Ovary (tissue), 9 donors: Measurements from ENCODE around the gene CFAP299. TPM values are rescaled to one million over a fixed set of nuclear protein-coding genes. Genes with fewer than 3 reads are reported as not detected.
"Not testable (repeated sequence)": the region's sequence is repeated elsewhere in the genome, so short reads cannot be mapped to it uniquely, and the experiment has no call there.

Experiments
- DNase-seq, 5 donors: peaks; one replicate each; pipeline ENCODE4 v3.0.0-alpha.2; 2019 to 2020
- H3K27ac ChIP-seq, 2 donors: fragments of 200-600 bp; one replicate each; pipeline versions ENCODE4 v1.5.1 to v1.8.0; 2019 to 2022
- H3K27me3 ChIP-seq: fragments of 200-600 bp; one replicate; pipeline ENCODE4 v1.8.0; 2022
- H3K36me3 ChIP-seq: fragments of 200-600 bp; sonication (generic); one replicate; pipeline ENCODE4 v1.5.1; 2019
- H3K4me1 ChIP-seq: one replicate; pipeline ENCODE4 v1.8.1; 2013; ENCODE audit warnings: mild to moderate bottlenecking, moderate library complexity; ENCODE audit not compliant: insufficient read depth
- H3K4me3 ChIP-seq: fragments of 200-600 bp; sonication (generic); one replicate; pipeline ENCODE4 v1.5.1; 2017
- H3K9me3 ChIP-seq, 2 donors: fragments of 200-600 bp in 1 of 2; sonication (generic) in 1 of 2; one replicate each; pipeline versions ENCODE4 v1.5.1 to v1.8.1; 2013 to 2019; ENCODE audit warnings: mild to moderate bottlenecking in 1 of 2, moderate library complexity in 1 of 2
- CTCF ChIP-seq, 3 donors: fragments of 450-650 bp in 2 of 3; fragments of 200-600 bp in 1 of 3; IDR thresholded peaks; one replicate each; pipeline versions ENCODE4 v1.5.1 to v1.8.0; 2016 to 2022; ENCODE audit warnings: antibody characterized with exemption in 3 of 3, mild to moderate bottlenecking in 1 of 3
- EP300 ChIP-seq: sonication (generic); formaldehyde crosslinking; IDR thresholded peaks from one replicate; pipeline ENCODE4 v1.6.1; 2017; ENCODE audit warnings: antibody characterized with exemption
- POLR2A ChIP-seq: fragments of 450-650 bp; IDR thresholded peaks from one replicate; pipeline ENCODE4 v1.6.1; 2017; ENCODE audit warnings: antibody characterized with exemption, mild to moderate bottlenecking, moderate library complexity
- WGBS, 3 donors: extraction: QIAGEN DNeasy Blood & Tissue Kit in 1 of 3; methylation state at CpG; one replicate each; pipeline versions ENCODE4 v1.1.5 to v1.1.7; 2013 to 2017; 5-methylcytosine and 5-hydroxymethylcytosine counted together
- intact Hi-C, 4 donors: fragments of 100-400 bp; cut with DNase I; formaldehyde crosslinking; loops; one replicate each; pipeline versions ENCODE4 v1.11.0 to v1.15.1; 2022 to 2023
- polyA plus RNA-seq, 2 donors: library from polyadenylated mRNA; stranded (reverse); fragments of 200-250 nt in 1 of 2; fragments of 350-450 nt in 1 of 2; fragmentation: Illumina TruSeq in 1 of 2; extraction: RNeasy Lipid Tissue Mini Kit (QIAGEN cat#74804) in 1 of 2; gene quantifications; one replicate each; pipeline ENCODE4 v1.2.3, GENCODE V29; 2013 to 2014
- total RNA-seq, 7 donors: library from RNA; depleted of rRNA in 2 of 7; stranded (reverse); fragments of >200 nt in 2 of 7; fragmentation: NEBNext Ultra II Directional in 3 of 7; extraction: Animal tissue kit (Norgen Biotek cat#: 25700) in 3 of 7; gene quantifications; one replicate each; pipeline versions ENCODE4 v1.1.0 to v1.2.4, GENCODE V29; 2016 to 2023
- donor health status: DM: no; HTN: no; CAD: no; lungs with moderate emphysema.
- donor health status: DM: no; HTN: no; CAD: no.
- donor health status: Bipolar disorder and iron deficiency.
- donor health status: DM: yes; HTN: yes; CAD: no.
- donor health status: DM: no; HTN: no; CAD: no.
- donor health status: DM: yes; HTN: yes; CAD: no.

Gene CFAP299
- total and polyA plus RNA-seq, 9 donors = 0.32 to 17.0 (median 0.97) TPM; not detected in 2

GRCh38 chr4:80726471-80726870 is 390.9 kb downstream of the CFAP299 start:
- no peak for DNase-seq
- H3K9me3 ChIP-seq = no peaks in the 10 kb centered on the region
- 34 to 50% (median 41%) methylated on average over 1 of the region's 1 CpG for WGBS, 3 donors
- no peaks in the 10 kb centered on the region for H3K4me1 ChIP-seq
- TF ChIP-seq EP300 = no peak
- no peak for TF ChIP-seq CTCF (IDR thresholded peaks at IDR 0.05)
- TF ChIP-seq POLR2A = no peak
- H3K27me3 ChIP-seq = no peaks in the 10 kb centered on the region
- intact Hi-C loops = no loop called here
- no peaks in the 10 kb centered on the region for H3K36me3 ChIP-seq
- no peak overlapping the region for H3K27ac ChIP-seq
- H3K4me3 ChIP-seq = no peak overlapping the region

GRCh38 chr4:80730158-80730557 is 394.6 kb downstream of the CFAP299 start:
- TF ChIP-seq CTCF (IDR thresholded peaks at IDR 0.05) (no peak), EP300 (no peak), POLR2A (no peak)
- Histone ChIP-seq H3K27me3 (no peaks in the 10 kb centered on the region), H3K27ac (no peak overlapping the region), H3K4me1 (no peaks in the 10 kb centered on the region), H3K36me3 (no peaks in the 10 kb centered on the region), H3K9me3 (no peaks in the 10 kb centered on the region), H3K4me3 (no peak overlapping the region)
- 100% methylated on average over 1 of the region's 1 CpG for WGBS, 3 donors
- intact Hi-C loops = no loop called here
- DNase-seq = no peak

- H3K27ac ChIP-seq = no peak overlapping the region
- no peaks in the 10 kb centered on the region for H3K27me3 ChIP-seq
- TF ChIP-seq POLR2A (no peak), EP300 (no peak), CTCF (IDR thresholded peaks at IDR 0.05) (no peak)
- no peaks in the 10 kb centered on the region for H3K36me3 ChIP-seq
- no peaks in the 10 kb centered on the region for H3K4me1 ChIP-seq
- no peaks in the 10 kb centered on the region for H3K9me3 ChIP-seq
- WGBS, 3 donors = 70 to 79% (median 78%) methylated on average over 1 of the region's 1 CpG
- no peak for DNase-seq
- intact Hi-C loops = no loop called here
- H3K4me3 ChIP-seq = no peak overlapping the region
Observed at GRCh38 chr4:80731436-80731835, 395.9 kb downstream of the CFAP299 start.

- TF ChIP-seq EP300 (no peak), CTCF (IDR thresholded peaks at IDR 0.05) (no peak)
- Histone ChIP-seq H3K4me1 (no peaks in the 10 kb centered on the region), H3K36me3 (no peaks in the 10 kb centered on the region), H3K27ac (no peak overlapping the region), H3K4me3 (no peak overlapping the region), H3K27me3 (no peaks in the 10 kb centered on the region), H3K9me3 (no peaks in the 10 kb centered on the region)
- intact Hi-C loops = no loop called here
- no peak for DNase-seq
- WGBS, 3 donors = 33 to 43% (median 38%) methylated on average over 1 of the region's 1 CpG
Observed at GRCh38 chr4:80732010-80732409, 396.5 kb downstream of the CFAP299 start.

- intact Hi-C loops = no loop called here
- 79 to 85% (median 83%) methylated on average over 2 of the region's 2 CpGs for WGBS, 3 donors
- DNase-seq = no peak
- no peaks in the 10 kb centered on the region for H3K36me3 ChIP-seq
- no peak overlapping the region for H3K27ac ChIP-seq
- no peak overlapping the region for H3K4me3 ChIP-seq
- H3K9me3 ChIP-seq = no peaks in the 10 kb centered on the region
- no peaks in the 10 kb centered on the region for H3K4me1 ChIP-seq
- no peaks in the 10 kb centered on the region for H3K27me3 ChIP-seq
- no peak for TF ChIP-seq POLR2A
- TF ChIP-seq CTCF (IDR thresholded peaks at IDR 0.05) = no peak
- TF ChIP-seq EP300 = no peak
Observed at GRCh38 chr4:80740375-80740774, 404.8 kb downstream of the CFAP299 start.

- WGBS, 3 donors = 85 to 88% (median 88%) methylated on average over 6 of the region's 6 CpGs
- DNase-seq = not testable (repeated sequence)
Observed at GRCh38 chr4:80749558-80749957, 414.0 kb downstream of the CFAP299 start.

More at GRCh38 chr4:80749558-80749957, 414.0 kb downstream of the CFAP299 start:
- H3K9me3 ChIP-seq, H3K36me3 ChIP-seq, intact Hi-C loops, H3K4me1 ChIP-seq, H3K4me3 ChIP-seq, H3K27ac ChIP-seq, H3K27me3 ChIP-seq: not testable (repeated sequence)
